Heart left ventricle (tissue), 13 donors: ENCODE results near the gene NXPE4.

ENCODE experiments used
- POLR2A ChIP-seq, 2 donors: fragments of 450-650 bp; IDR thresholded peaks; one replicate each; pipeline ENCODE4 v1.6.1; 2017; ENCODE audit warnings: antibody characterized with exemption in 2 of 2, mild to moderate bottlenecking in 2 of 2, moderate library complexity in 2 of 2
- TF ChIP-seq, protein P1 (sequence below), 12 donors: fragments of 200-600 bp; sonication (generic) in 4 of 12; IDR thresholded peaks; one replicate each; pipeline versions ENCODE4 v1.5.0 to v1.8.0; 2018 to 2022; ENCODE audit warnings: antibody characterized with exemption in 12 of 12, mild to moderate bottlenecking in 5 of 12
- donor health status: ischemic (EF 13 %, LVEDD 7.1; RV severe dilation, severe dysfunction).
- donor health status: DM: no; HTN: yes; CAD: no.
- donor health status: DM: no; HTN: no; CAD: no.
- donor health status: ischemic (EF 25% LVEDD 6.9; RV normal size, moderate dysfunction).
- donor health status: ischemic (EF 25% LVEDD 5.7; RV mildly dilated, moderate dysfunction).
- donor health status: ischemic (EF 35%, LVEDD 5.7; RV mildly dilated, moderate dysfunction).
- donor health status: nonischemic (EF 11% LVEDD 7.7; RV severe dilation, severe dysfunction).
- donor health status: DM: yes; HTN: yes; CAD: no.
- donor health status: PGD.
- donor health status: ischemic (EF 29% LVEDD 5.4; RV normal size, mild dysfunction).
- donor health status: nonischemic (EF 23%, LVEDD 6.1; RV moderate dilation, normal function).

DNA sequence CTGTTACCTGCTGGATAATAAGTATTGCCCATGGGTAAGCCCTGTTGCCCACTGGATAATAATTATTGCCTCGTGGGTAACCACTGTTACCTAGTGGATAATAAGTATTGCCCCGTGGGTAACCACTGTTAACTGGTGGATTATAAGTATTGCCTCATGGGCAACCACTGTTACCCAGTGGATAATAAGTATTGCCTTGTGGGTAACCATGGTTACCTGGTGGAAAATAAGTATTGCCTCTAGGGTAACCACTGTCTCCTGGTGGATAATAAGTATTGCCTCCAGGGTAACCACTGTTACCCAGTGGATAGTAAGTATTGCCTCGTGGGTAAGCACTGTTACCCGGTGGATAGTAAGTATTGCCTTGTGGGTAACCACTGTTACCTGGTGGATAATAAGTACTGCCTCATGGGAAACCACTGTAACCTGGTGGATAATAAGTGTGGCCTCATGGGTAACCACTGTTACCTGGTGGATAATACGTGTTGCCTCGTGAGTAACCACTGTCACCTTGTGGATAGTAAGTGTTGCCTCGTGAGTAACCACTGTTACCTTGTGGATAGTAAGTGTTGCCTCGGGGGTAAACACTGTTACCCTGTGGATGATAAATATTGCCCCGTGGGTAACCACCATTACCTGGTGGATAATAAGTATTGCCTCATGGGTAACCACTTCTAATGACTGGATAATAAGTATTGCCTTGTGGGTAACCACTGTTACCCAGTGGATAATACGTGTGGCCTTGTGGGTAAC is 29.0 kb upstream of the NXPE4 start:
- TF ChIP-seq, protein P1, sequence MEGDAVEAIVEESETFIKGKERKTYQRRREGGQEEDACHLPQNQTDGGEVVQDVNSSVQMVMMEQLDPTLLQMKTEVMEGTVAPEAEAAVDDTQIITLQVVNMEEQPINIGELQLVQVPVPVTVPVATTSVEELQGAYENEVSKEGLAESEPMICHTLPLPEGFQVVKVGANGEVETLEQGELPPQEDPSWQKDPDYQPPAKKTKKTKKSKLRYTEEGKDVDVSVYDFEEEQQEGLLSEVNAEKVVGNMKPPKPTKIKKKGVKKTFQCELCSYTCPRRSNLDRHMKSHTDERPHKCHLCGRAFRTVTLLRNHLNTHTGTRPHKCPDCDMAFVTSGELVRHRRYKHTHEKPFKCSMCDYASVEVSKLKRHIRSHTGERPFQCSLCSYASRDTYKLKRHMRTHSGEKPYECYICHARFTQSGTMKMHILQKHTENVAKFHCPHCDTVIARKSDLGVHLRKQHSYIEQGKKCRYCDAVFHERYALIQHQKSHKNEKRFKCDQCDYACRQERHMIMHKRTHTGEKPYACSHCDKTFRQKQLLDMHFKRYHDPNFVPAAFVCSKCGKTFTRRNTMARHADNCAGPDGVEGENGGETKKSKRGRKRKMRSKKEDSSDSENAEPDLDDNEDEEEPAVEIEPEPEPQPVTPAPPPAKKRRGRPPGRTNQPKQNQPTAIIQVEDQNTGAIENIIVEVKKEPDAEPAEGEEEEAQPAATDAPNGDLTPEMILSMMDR (IDR thresholded peaks at IDR 0.05), result no peak
- TF ChIP-seq POLR2A (IDR thresholded peaks at IDR 0.05), result no peak
